HEK293 (cell line): ENCODE results near the gene INPP4B.

Experiments
- GLIS1 ChIP-seq: fragments of 450-650 bp; formaldehyde crosslinking; IDR thresholded peaks from 2 replicates; pipeline ENCODE4 v1.5.1; 2016; ENCODE audit warnings: missing biosample characterization, missing genetic modification characterization
- ZNF10 ChIP-seq: fragments of 450-650 bp; formaldehyde crosslinking; IDR thresholded peaks from 2 replicates; pipeline ENCODE4 v1.5.1; 2017; ENCODE audit warnings: missing biosample characterization, missing genetic modification characterization
- ZNF140 ChIP-seq: fragments of 450-650 bp; formaldehyde crosslinking; IDR thresholded peaks from 2 replicates; pipeline ENCODE4 v1.5.1; 2016; ENCODE audit warnings: missing biosample characterization, missing genetic modification characterization
- ZNF223 ChIP-seq: fragments of 450-650 bp; formaldehyde crosslinking; IDR thresholded peaks from 2 replicates; pipeline ENCODE4 v1.5.1; 2016; ENCODE audit warnings: missing biosample characterization, missing genetic modification characterization
- ZNF530 ChIP-seq: fragments of 450-650 bp; formaldehyde crosslinking; IDR thresholded peaks from 2 replicates; pipeline ENCODE4 v1.5.1; 2016; ENCODE audit warnings: low read depth, missing biosample characterization, missing genetic modification characterization
- ZNF768 ChIP-seq: fragments of 450-650 bp; formaldehyde crosslinking; IDR thresholded peaks from 2 replicates; pipeline ENCODE4 v1.5.1; 2018; ENCODE audit warnings: missing biosample characterization, mild to moderate bottlenecking, missing genetic modification characterization
- ZSCAN16 ChIP-seq: fragments of 450-650 bp; formaldehyde crosslinking; IDR thresholded peaks from 2 replicates; pipeline ENCODE4 v1.5.1; 2016; ENCODE audit warnings: missing biosample characterization, missing genetic modification characterization
- TF ChIP-seq, protein P1 (sequence below): fragments of 450-650 bp; formaldehyde crosslinking; IDR thresholded peaks from 2 replicates; pipeline ENCODE4 v1.5.1; 2017; ENCODE audit warnings: missing biosample characterization, missing genetic modification characterization
- TF ChIP-seq, protein P2 (sequence below): fragments of 450-650 bp; formaldehyde crosslinking; IDR thresholded peaks from 2 replicates; pipeline ENCODE4 v1.5.1; 2016; ENCODE audit warnings: missing biosample characterization, missing genetic modification characterization
- TF ChIP-seq, protein P3 (sequence below): fragments of 450-650 bp; formaldehyde crosslinking; IDR thresholded peaks from 2 replicates; pipeline ENCODE4 v1.5.1; 2016; ENCODE audit warnings: missing biosample characterization, missing genetic modification characterization
- TF ChIP-seq, protein P4 (sequence below): fragments of 450-650 bp; formaldehyde crosslinking; IDR thresholded peaks from 2 replicates; pipeline ENCODE4 v1.5.1; 2016; ENCODE audit warnings: missing biosample characterization, missing genetic modification characterization

DNA sequence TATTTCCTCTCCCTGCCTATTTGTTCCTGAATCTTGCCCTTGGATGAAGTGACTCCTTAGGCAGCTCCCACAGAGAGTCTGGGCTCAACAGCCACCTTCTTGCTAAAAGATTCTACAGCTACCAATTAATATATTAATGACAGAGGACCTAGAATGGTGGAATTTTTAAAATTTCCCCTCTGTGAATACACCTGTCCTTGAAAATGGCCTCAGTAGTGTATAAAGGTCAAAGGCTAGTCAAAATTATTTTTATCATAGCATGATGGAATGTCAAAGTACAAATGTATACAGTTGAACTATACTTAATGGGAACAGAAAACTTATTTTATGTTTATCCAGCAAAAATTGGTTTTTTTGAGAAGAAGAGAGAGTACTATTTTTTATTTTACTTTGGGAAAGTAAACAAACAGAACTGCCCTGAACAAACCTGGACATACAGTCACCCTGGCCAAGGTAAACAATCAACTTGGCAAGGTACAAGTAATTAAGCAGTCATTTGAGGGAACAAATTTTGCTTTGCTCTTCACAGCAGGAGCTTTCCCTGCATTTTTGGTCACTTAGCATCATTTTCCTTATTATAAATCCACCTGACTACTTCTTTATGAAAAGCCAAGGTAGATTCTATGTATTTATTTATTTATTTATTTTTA is 250.8 kb downstream of the INPP4B start:
- TF ChIP-seq, protein P1, sequence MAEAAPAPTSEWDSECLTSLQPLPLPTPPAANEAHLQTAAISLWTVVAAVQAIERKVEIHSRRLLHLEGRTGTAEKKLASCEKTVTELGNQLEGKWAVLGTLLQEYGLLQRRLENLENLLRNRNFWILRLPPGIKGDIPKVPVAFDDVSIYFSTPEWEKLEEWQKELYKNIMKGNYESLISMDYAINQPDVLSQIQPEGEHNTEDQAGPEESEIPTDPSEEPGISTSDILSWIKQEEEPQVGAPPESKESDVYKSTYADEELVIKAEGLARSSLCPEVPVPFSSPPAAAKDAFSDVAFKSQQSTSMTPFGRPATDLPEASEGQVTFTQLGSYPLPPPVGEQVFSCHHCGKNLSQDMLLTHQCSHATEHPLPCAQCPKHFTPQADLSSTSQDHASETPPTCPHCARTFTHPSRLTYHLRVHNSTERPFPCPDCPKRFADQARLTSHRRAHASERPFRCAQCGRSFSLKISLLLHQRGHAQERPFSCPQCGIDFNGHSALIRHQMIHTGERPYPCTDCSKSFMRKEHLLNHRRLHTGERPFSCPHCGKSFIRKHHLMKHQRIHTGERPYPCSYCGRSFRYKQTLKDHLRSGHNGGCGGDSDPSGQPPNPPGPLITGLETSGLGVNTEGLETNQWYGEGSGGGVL (tag by site-specific recombination), result no peak
- TF ChIP-seq, protein P2, sequence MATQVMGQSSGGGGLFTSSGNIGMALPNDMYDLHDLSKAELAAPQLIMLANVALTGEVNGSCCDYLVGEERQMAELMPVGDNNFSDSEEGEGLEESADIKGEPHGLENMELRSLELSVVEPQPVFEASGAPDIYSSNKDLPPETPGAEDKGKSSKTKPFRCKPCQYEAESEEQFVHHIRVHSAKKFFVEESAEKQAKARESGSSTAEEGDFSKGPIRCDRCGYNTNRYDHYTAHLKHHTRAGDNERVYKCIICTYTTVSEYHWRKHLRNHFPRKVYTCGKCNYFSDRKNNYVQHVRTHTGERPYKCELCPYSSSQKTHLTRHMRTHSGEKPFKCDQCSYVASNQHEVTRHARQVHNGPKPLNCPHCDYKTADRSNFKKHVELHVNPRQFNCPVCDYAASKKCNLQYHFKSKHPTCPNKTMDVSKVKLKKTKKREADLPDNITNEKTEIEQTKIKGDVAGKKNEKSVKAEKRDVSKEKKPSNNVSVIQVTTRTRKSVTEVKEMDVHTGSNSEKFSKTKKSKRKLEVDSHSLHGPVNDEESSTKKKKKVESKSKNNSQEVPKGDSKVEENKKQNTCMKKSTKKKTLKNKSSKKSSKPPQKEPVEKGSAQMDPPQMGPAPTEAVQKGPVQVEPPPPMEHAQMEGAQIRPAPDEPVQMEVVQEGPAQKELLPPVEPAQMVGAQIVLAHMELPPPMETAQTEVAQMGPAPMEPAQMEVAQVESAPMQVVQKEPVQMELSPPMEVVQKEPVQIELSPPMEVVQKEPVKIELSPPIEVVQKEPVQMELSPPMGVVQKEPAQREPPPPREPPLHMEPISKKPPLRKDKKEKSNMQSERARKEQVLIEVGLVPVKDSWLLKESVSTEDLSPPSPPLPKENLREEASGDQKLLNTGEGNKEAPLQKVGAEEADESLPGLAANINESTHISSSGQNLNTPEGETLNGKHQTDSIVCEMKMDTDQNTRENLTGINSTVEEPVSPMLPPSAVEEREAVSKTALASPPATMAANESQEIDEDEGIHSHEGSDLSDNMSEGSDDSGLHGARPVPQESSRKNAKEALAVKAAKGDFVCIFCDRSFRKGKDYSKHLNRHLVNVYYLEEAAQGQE (tag by site-specific recombination), result no peak
- TF ChIP-seq ZNF10 (no peak), ZNF223 (tag by site-specific recombination) (no peak), ZNF530 (tag by site-specific recombination) (no peak), ZNF140 (no peak), ZSCAN16 (no peak), ZNF768 (tag by site-specific recombination) (no peak), GLIS1 (tag by site-specific recombination) (no peak)
- TF ChIP-seq, protein P3, sequence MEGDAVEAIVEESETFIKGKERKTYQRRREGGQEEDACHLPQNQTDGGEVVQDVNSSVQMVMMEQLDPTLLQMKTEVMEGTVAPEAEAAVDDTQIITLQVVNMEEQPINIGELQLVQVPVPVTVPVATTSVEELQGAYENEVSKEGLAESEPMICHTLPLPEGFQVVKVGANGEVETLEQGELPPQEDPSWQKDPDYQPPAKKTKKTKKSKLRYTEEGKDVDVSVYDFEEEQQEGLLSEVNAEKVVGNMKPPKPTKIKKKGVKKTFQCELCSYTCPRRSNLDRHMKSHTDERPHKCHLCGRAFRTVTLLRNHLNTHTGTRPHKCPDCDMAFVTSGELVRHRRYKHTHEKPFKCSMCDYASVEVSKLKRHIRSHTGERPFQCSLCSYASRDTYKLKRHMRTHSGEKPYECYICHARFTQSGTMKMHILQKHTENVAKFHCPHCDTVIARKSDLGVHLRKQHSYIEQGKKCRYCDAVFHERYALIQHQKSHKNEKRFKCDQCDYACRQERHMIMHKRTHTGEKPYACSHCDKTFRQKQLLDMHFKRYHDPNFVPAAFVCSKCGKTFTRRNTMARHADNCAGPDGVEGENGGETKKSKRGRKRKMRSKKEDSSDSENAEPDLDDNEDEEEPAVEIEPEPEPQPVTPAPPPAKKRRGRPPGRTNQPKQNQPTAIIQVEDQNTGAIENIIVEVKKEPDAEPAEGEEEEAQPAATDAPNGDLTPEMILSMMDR, result no peak
- TF ChIP-seq, protein P4, sequence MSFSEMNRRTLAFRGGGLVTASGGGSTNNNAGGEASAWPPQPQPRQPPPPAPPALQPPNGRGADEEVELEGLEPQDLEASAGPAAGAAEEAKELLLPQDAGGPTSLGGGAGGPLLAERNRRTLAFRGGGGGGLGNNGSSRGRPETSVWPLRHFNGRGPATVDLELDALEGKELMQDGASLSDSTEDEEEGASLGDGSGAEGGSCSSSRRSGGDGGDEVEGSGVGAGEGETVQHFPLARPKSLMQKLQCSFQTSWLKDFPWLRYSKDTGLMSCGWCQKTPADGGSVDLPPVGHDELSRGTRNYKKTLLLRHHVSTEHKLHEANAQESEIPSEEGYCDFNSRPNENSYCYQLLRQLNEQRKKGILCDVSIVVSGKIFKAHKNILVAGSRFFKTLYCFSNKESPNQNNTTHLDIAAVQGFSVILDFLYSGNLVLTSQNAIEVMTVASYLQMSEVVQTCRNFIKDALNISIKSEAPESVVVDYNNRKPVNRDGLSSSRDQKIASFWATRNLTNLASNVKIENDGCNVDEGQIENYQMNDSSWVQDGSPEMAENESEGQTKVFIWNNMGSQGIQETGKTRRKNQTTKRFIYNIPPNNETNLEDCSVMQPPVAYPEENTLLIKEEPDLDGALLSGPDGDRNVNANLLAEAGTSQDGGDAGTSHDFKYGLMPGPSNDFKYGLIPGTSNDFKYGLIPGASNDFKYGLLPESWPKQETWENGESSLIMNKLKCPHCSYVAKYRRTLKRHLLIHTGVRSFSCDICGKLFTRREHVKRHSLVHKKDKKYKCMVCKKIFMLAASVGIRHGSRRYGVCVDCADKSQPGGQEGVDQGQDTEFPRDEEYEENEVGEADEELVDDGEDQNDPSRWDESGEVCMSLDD (tag by site-specific recombination), result no peak
